GM18519 (cell line): Measurements from ENCODE around the gene VWC2.
A peak's percentile ranks its signal among the peaks of the same experiment; 100 is the strongest.

Experiments used
- ATAC-seq: cut with Tn5 transposase; IDR thresholded peaks from one replicate; pipeline ENCODE4 v1.9.1; 2021; ENCODE audit warnings: mild to moderate bottlenecking, moderate library complexity; ENCODE audit not compliant: unreplicated experiment, low FRiP score

Gene VWC2

GRCh38 chr7:49781996-49782395 is 8.6 kb downstream of the VWC2 start:
- ATAC-seq = no peak

GRCh38 chr7:49783446-49783845 is 10.0 kb downstream of the VWC2 start:
- ATAC-seq = no peak

- ATAC-seq = no peak
These were observed 14.5 kb downstream of the VWC2 start for GRCh38 chr7:49787980-49788379.

GRCh38 chr7:49788455-49789059 is 15.1 kb downstream of the VWC2 start:
- ATAC-seq = no peak

GRCh38 chr7:49789736-49790135 is 16.3 kb downstream of the VWC2 start:
- ATAC-seq = no peak

GRCh38 chr7:49790209-49790608 is 16.8 kb downstream of the VWC2 start:
- no peak for ATAC-seq

- ATAC-seq = peak; percentile 88
These were observed 17.8 kb downstream of the VWC2 start for GRCh38 chr7:49791088-49791741.

GRCh38 chr7:49797987-49798660 is 24.7 kb downstream of the VWC2 start:
- ATAC-seq = no peak

- no peak for ATAC-seq
These were observed 26.6 kb downstream of the VWC2 start for GRCh38 chr7:49800031-49800430.

GRCh38 chr7:49802600-49802999 is 29.2 kb downstream of the VWC2 start:
- ATAC-seq = no peak

GRCh38 chr7:49803812-49804211 is 30.4 kb downstream of the VWC2 start:
- ATAC-seq = no peak

GRCh38 chr7:49805371-49806007 is 32.1 kb downstream of the VWC2 start:
- ATAC-seq = no peak

GRCh38 chr7:49812534-49812933 is 39.1 kb downstream of the VWC2 start:
- no peak for ATAC-seq

- no peak for ATAC-seq
These were observed 43.8 kb downstream of the VWC2 start for GRCh38 chr7:49817279-49817678.

- ATAC-seq = no peak
These were observed 47.7 kb downstream of the VWC2 start for GRCh38 chr7:49821181-49821580.

GRCh38 chr7:49822856-49823255 is 49.4 kb downstream of the VWC2 start:
- ATAC-seq = no peak

GRCh38 chr7:49823566-49823965 is 50.1 kb downstream of the VWC2 start:
- no peak for ATAC-seq

GRCh38 chr7:49839863-49840645 is 66.6 kb downstream of the VWC2 start:
- ATAC-seq = no peak

GRCh38 chr7:49840751-49841405 is 67.4 kb downstream of the VWC2 start:
- no peak for ATAC-seq

- ATAC-seq = no peak
These were observed 72.2 kb downstream of the VWC2 start for GRCh38 chr7:49845626-49846025.
